Gastrocnemius medialis (tissue), 4 donors: ENCODE data around the gene CUX1. TPM values are rescaled to one million over a fixed set of nuclear protein-coding genes. Genes with fewer than 3 reads are reported as not detected.

ENCODE experiments used
- ATAC-seq, 2 donors: fragments of 150-250 bp; one replicate each; pipeline ENCODE4 v1.9.1; 2016
- DNase-seq, 2 donors: peaks; one replicate each; pipeline ENCODE4 v3.0.0-alpha.2; 2019
- H3K27ac ChIP-seq, 4 donors: fragments of 200-600 bp; sonication (generic); 1 replicate in 1 of 4; 2 replicates in 3 of 4; pipeline ENCODE4 v1.5.1; 2016 to 2018; ENCODE audit warnings: mild to moderate bottlenecking in 2 of 4, moderate library complexity in 1 of 4
- H3K27me3 ChIP-seq, 3 donors: fragments of 200-600 bp; sonication (generic) in 2 of 3; 1 replicate in 1 of 3; 2 replicates in 2 of 3; pipeline versions ENCODE4 v1.5.1 to v1.6.0; 2016 to 2019; ENCODE audit warnings: mild to moderate bottlenecking in 1 of 3, moderate library complexity in 1 of 3
- H3K36me3 ChIP-seq, 2 donors: fragments of 200-600 bp; sonication (generic) in 1 of 2; one replicate each; pipeline ENCODE4 v1.5.1; 2017 to 2018
- H3K4me1 ChIP-seq, 2 donors: fragments of 200-600 bp; sonication (generic) in 1 of 2; one replicate each; pipeline ENCODE4 v1.5.1; 2016 to 2017; ENCODE audit warnings: mild to moderate bottlenecking in 2 of 2
- H3K4me3 ChIP-seq, 4 donors: fragments of 200-600 bp; sonication (generic) in 3 of 4; 1 replicate in 1 of 4; 2 replicates in 3 of 4; pipeline ENCODE4 v1.5.1; 2016 to 2019; ENCODE audit warnings: mild to moderate bottlenecking in 2 of 4
- H3K9me3 ChIP-seq, 3 donors: fragments of 200-600 bp; sonication (generic) in 2 of 3; 1 replicate in 1 of 3; 2 replicates in 2 of 3; pipeline ENCODE4 v1.5.1; 2016 to 2019
- CTCF ChIP-seq, 5 experiments: fragments of 450-650 bp in 3 of 5; fragments of 200-600 bp in 2 of 5; sonication (generic) in 2 of 5; IDR thresholded peaks in 4 of 5; conservative IDR thresholded peaks in 1 of 5; 1 replicate in 4 of 5; 2 replicates in 1 of 5; pipeline ENCODE4 v1.5.1; 2016 to 2019; ENCODE audit warnings: antibody characterized with exemption in 5 of 5, mild to moderate bottlenecking in 3 of 5, moderate library complexity in 3 of 5
- POLR2A ChIP-seq, 2 donors: fragments of 450-650 bp; IDR thresholded peaks; one replicate each; pipeline ENCODE4 v1.6.1; 2017; ENCODE audit warnings: antibody characterized with exemption in 2 of 2, mild to moderate bottlenecking in 2 of 2, moderate library complexity in 2 of 2
- in situ Hi-C, 4 donors: fragments of 200-750 bp; cut with MboI; loops; one replicate each; pipeline versions ENCODE4 v1.15.0 to v1.8.0; 2017; ENCODE audit warnings: low sequenced_read_pairs in 4 of 4
- intact Hi-C: fragments of 100-400 bp; cut with DNase I; formaldehyde crosslinking; loops from one replicate; pipeline ENCODE4 v1.15.1; 2023; ENCODE audit warnings: low total_unique reads
- total RNA-seq, 4 donors: library from RNA; depleted of rRNA; stranded (reverse); fragments of >200 nt; gene quantifications; one replicate each; pipeline versions ENCODE4 v1.1.0 to v1.2.3, GENCODE V29; 2016

CUX1 gene
- total RNA-seq, 4 donors from 2014 or later: 44.1 to 57.9 (median 54.9) TPM

GRCh38 chr7:102287111-102287980 lies 469.9 kb downstream of the CUX1 start:
- Histone ChIP-seq H3K4me3 (peak overlapping the region; percentile 88 to 98 (median 90)), H3K36me3 (no peaks in the 10 kb centered on the region), H3K27me3 (no peaks in the 10 kb centered on the region), H3K4me1 (peaks cover 27 to 30% of the 10 kb centered on the region in 2 donors), H3K9me3 (no peaks in the 10 kb centered on the region), H3K27ac (peak overlapping the region; percentile 83 to 94 (median 87))
- no peak for TF ChIP-seq POLR2A (IDR thresholded peaks at IDR 0.05)
- TF ChIP-seq CTCF (IDR thresholded peaks at IDR 0.05 in 4 of 5, conservative IDR thresholded peaks at IDR 0.05 in 1 of 5): no peak
- DNase-seq (peak in 1 of 2 donors; percentile 54), ATAC-seq (peak; percentile 63 to 67)
- in situ Hi-C loops: no loop called here
- intact Hi-C loops: loop anchor here (2.0 kb wide), 1 partner anchor 19 kb away; no protein-coding TSS in a partner anchor

GRCh38 chr7:102287981-102288278 lies 470.5 kb downstream of the CUX1 start:
- no peak for TF ChIP-seq POLR2A (IDR thresholded peaks at IDR 0.05)
- no peak for TF ChIP-seq CTCF (IDR thresholded peaks at IDR 0.05 in 4 of 5, conservative IDR thresholded peaks at IDR 0.05 in 1 of 5)
- intact Hi-C loops (loop anchor here (2.0 kb wide), 1 partner anchor 19 kb away; no protein-coding TSS in a partner anchor), in situ Hi-C loops (no loop called here)
- H3K27me3 ChIP-seq: no peaks in the 10 kb centered on the region
- ATAC-seq: no peak
- H3K4me1 ChIP-seq: peaks cover 27 to 34% of the 10 kb centered on the region in 2 donors
- no peaks in the 10 kb centered on the region for H3K9me3 ChIP-seq
- peak overlapping the region; percentile 83 to 94 (median 87) for H3K27ac ChIP-seq
- no peak for DNase-seq
- H3K36me3 ChIP-seq: no peaks in the 10 kb centered on the region
- peak overlapping the region; percentile 88 to 98 (median 90) for H3K4me3 ChIP-seq

- H3K36me3 ChIP-seq: no peaks in the 10 kb centered on the region
- peak overlapping the region in 3 of 4 donors; percentile 83 to 94 (median 88) for H3K27ac ChIP-seq
- ATAC-seq (no peak), DNase-seq (no peak)
- TF ChIP-seq CTCF (IDR thresholded peaks at IDR 0.05 in 4 of 5, conservative IDR thresholded peaks at IDR 0.05 in 1 of 5) (no peak), POLR2A (IDR thresholded peaks at IDR 0.05) (no peak)
- no peaks in the 10 kb centered on the region for H3K9me3 ChIP-seq
- in situ Hi-C loops (no loop called here), intact Hi-C loops (no loop called here)
- peaks cover 30 to 36% of the 10 kb centered on the region in 2 donors for H3K4me1 ChIP-seq
- H3K4me3 ChIP-seq: peak overlapping the region; percentile 88 to 98 (median 90)
- no peaks in the 10 kb centered on the region for H3K27me3 ChIP-seq
Observed at GRCh38 chr7:102288285-102288930, 471.0 kb downstream of the CUX1 start.

- H3K9me3 ChIP-seq: no peaks in the 10 kb centered on the region
- no peaks in the 10 kb centered on the region for H3K36me3 ChIP-seq
- in situ Hi-C loops (no loop called here), intact Hi-C loops (no loop called here)
- ATAC-seq (no peak), DNase-seq (no peak)
- H3K4me3 ChIP-seq: no peak overlapping the region
- H3K27ac ChIP-seq: peak overlapping the region in 1 of 4 donors; percentile 88
- peaks cover 30 to 43% of the 10 kb centered on the region in 2 donors for H3K4me1 ChIP-seq
- no peak for TF ChIP-seq CTCF (IDR thresholded peaks at IDR 0.05 in 4 of 5, conservative IDR thresholded peaks at IDR 0.05 in 1 of 5)
- TF ChIP-seq POLR2A (IDR thresholded peaks at IDR 0.05): no peak
- no peaks in the 10 kb centered on the region for H3K27me3 ChIP-seq
Observed at GRCh38 chr7:102289057-102289456, 471.6 kb downstream of the CUX1 start.
